Ishikawa (cell line): ENCODE results near the gene SEMA4A.

Source experiments
- CEBPB ChIP-seq: IDR thresholded peaks from 2 replicates; pipeline ENCODE4 v1.6.1; 2012
- EGR1 ChIP-seq: IDR thresholded peaks from 2 replicates; pipeline ENCODE4 v1.6.1; 2012
- EP300 ChIP-seq: IDR thresholded peaks from 2 replicates; pipeline ENCODE4 v1.6.1; 2012; ENCODE audit warnings: borderline replicate concordance
- MAX ChIP-seq: IDR thresholded peaks from 2 replicates; pipeline ENCODE4 v1.6.1; 2012
- NFIC ChIP-seq: IDR thresholded peaks from 2 replicates; pipeline ENCODE4 v1.6.1; 2012
- RAD21 ChIP-seq: IDR thresholded peaks from 2 replicates; pipeline ENCODE4 v1.6.1; 2012; ENCODE audit warnings: low read depth
- TAF1 ChIP-seq: IDR thresholded peaks from 2 replicates; pipeline ENCODE4 v1.6.1; 2012; ENCODE audit warnings: low read depth, mild to moderate bottlenecking
- TCF12 ChIP-seq: IDR thresholded peaks from 2 replicates; pipeline ENCODE4 v1.6.1; 2012; ENCODE audit warnings: low read depth
- TEAD4 ChIP-seq: IDR thresholded peaks from 2 replicates; pipeline ENCODE4 v1.6.1; 2012
- USF1 ChIP-seq: IDR thresholded peaks from 2 replicates; pipeline ENCODE4 v1.6.1; 2012
- YY1 ChIP-seq: IDR thresholded peaks from 2 replicates; pipeline ENCODE4 v1.6.1; 2012; ENCODE audit warnings: low read depth
- TF ChIP-seq, protein P1 (sequence below): IDR thresholded peaks from 2 replicates; pipeline ENCODE4 v1.6.1; 2012; ENCODE audit warnings: low read depth, mild to moderate bottlenecking

- no peak for TF ChIP-seq EP300
- TF ChIP-seq NFIC, result no peak
- TF ChIP-seq EGR1, result no peak
- no peak for TF ChIP-seq USF1
- no peak for TF ChIP-seq TEAD4
- no peak for TF ChIP-seq TAF1
- no peak for TF ChIP-seq YY1
- TF ChIP-seq MAX, result no peak
- TF ChIP-seq TCF12, result no peak
- no peak for TF ChIP-seq CEBPB
- TF ChIP-seq, protein P1, sequence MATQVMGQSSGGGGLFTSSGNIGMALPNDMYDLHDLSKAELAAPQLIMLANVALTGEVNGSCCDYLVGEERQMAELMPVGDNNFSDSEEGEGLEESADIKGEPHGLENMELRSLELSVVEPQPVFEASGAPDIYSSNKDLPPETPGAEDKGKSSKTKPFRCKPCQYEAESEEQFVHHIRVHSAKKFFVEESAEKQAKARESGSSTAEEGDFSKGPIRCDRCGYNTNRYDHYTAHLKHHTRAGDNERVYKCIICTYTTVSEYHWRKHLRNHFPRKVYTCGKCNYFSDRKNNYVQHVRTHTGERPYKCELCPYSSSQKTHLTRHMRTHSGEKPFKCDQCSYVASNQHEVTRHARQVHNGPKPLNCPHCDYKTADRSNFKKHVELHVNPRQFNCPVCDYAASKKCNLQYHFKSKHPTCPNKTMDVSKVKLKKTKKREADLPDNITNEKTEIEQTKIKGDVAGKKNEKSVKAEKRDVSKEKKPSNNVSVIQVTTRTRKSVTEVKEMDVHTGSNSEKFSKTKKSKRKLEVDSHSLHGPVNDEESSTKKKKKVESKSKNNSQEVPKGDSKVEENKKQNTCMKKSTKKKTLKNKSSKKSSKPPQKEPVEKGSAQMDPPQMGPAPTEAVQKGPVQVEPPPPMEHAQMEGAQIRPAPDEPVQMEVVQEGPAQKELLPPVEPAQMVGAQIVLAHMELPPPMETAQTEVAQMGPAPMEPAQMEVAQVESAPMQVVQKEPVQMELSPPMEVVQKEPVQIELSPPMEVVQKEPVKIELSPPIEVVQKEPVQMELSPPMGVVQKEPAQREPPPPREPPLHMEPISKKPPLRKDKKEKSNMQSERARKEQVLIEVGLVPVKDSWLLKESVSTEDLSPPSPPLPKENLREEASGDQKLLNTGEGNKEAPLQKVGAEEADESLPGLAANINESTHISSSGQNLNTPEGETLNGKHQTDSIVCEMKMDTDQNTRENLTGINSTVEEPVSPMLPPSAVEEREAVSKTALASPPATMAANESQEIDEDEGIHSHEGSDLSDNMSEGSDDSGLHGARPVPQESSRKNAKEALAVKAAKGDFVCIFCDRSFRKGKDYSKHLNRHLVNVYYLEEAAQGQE, result no peak
- TF ChIP-seq RAD21, result no peak
Observed at GRCh38 chr1:156220226-156220625, 66.8 kb downstream of the SEMA4A start.
